HL-60 (cell line): ENCODE data around the gene DLG1.

Source experiments
- GABPA ChIP-seq: IDR thresholded peaks from 2 replicates; pipeline ENCODE4 v1.6.1; 2012; ENCODE audit warnings: low read depth
- POLR2AphosphoS5 ChIP-seq: IDR thresholded peaks from 2 replicates; pipeline ENCODE4 v1.6.1; 2012; ENCODE audit warnings: low read depth
- SPI1 ChIP-seq: IDR thresholded peaks from 2 replicates; pipeline ENCODE4 v1.6.1; 2012; ENCODE audit warnings: low read depth, mild to moderate bottlenecking, borderline replicate concordance
- TF ChIP-seq, protein P1 (sequence below): IDR thresholded peaks from one replicate; pipeline ENCODE4 v1.5.1; 2011; ENCODE audit warnings: low read length, control low read depth, inconsistent platforms; ENCODE audit not compliant: insufficient read depth
- TF ChIP-seq, protein P2 (sequence below): IDR thresholded peaks from 2 replicates; pipeline ENCODE4 v1.6.1; 2012; ENCODE audit warnings: low read depth; ENCODE audit not compliant: insufficient replicate concordance

DNA sequence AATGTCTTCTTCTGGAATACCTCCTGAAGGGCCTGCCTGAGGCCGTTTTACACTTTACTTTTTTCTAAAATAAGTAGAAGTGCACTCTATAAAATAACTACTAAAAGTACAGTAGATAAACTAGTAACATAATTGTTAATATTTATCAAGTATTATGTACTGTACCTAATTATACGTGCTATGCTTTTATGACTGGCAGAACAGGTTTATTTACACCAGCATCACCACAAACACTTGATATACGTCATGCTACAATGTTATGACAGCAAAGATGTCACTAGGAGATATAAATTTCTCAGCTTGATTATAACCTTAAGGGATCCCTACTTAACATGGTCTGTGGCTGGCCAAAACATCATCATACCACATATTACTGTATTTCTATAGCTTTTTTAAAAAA lies 29.4 kb downstream of the DLG1 start:
- TF ChIP-seq, protein P1, sequence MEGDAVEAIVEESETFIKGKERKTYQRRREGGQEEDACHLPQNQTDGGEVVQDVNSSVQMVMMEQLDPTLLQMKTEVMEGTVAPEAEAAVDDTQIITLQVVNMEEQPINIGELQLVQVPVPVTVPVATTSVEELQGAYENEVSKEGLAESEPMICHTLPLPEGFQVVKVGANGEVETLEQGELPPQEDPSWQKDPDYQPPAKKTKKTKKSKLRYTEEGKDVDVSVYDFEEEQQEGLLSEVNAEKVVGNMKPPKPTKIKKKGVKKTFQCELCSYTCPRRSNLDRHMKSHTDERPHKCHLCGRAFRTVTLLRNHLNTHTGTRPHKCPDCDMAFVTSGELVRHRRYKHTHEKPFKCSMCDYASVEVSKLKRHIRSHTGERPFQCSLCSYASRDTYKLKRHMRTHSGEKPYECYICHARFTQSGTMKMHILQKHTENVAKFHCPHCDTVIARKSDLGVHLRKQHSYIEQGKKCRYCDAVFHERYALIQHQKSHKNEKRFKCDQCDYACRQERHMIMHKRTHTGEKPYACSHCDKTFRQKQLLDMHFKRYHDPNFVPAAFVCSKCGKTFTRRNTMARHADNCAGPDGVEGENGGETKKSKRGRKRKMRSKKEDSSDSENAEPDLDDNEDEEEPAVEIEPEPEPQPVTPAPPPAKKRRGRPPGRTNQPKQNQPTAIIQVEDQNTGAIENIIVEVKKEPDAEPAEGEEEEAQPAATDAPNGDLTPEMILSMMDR: no peak
- TF ChIP-seq SPI1 (no peak), POLR2AphosphoS5 (no peak), GABPA (no peak)
- TF ChIP-seq, protein P2, sequence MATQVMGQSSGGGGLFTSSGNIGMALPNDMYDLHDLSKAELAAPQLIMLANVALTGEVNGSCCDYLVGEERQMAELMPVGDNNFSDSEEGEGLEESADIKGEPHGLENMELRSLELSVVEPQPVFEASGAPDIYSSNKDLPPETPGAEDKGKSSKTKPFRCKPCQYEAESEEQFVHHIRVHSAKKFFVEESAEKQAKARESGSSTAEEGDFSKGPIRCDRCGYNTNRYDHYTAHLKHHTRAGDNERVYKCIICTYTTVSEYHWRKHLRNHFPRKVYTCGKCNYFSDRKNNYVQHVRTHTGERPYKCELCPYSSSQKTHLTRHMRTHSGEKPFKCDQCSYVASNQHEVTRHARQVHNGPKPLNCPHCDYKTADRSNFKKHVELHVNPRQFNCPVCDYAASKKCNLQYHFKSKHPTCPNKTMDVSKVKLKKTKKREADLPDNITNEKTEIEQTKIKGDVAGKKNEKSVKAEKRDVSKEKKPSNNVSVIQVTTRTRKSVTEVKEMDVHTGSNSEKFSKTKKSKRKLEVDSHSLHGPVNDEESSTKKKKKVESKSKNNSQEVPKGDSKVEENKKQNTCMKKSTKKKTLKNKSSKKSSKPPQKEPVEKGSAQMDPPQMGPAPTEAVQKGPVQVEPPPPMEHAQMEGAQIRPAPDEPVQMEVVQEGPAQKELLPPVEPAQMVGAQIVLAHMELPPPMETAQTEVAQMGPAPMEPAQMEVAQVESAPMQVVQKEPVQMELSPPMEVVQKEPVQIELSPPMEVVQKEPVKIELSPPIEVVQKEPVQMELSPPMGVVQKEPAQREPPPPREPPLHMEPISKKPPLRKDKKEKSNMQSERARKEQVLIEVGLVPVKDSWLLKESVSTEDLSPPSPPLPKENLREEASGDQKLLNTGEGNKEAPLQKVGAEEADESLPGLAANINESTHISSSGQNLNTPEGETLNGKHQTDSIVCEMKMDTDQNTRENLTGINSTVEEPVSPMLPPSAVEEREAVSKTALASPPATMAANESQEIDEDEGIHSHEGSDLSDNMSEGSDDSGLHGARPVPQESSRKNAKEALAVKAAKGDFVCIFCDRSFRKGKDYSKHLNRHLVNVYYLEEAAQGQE: no peak
